Measurements from ENCODE around the gene ZNF827.

- TF ChIP-seq FOXK2 (IDR thresholded peaks at IDR 0.05) (no peak), SUZ12 (IDR thresholded peaks at IDR 0.05) (no peak), SP1 (IDR thresholded peaks at IDR 0.05) (no peak), ARNT (IDR thresholded peaks at IDR 0.05) (no peak), BHLHE40 (IDR thresholded peaks at IDR 0.05; ENCODE audit: borderline replicate concordance) (no peak), CTBP1 (IDR thresholded peaks at IDR 0.05; ENCODE audit: borderline replicate concordance) (no peak), NFRKB (IDR thresholded peaks at IDR 0.05) (no peak), L3MBTL2 (conservative IDR thresholded peaks at IDR 0.05) (no peak)
These were observed 7.0 kb upstream of the ZNF827 start for GRCh38 chr4:145945431-145946155.

Data from HEK293T (cell line).